ENCODE data around the gene TXNDC5. TPM values are rescaled to one million over a fixed set of nuclear protein-coding genes. Genes with fewer than 3 reads are reported as not detected.

TXNDC5 gene
- polyA plus RNA-seq, 1 experiment = 285 TPM

GRCh38 chr6:7848229-7848628 lies 62.4 kb downstream of the TXNDC5 start:
- POLR2A ChIA-PET = no interaction called here
- Histone ChIP-seq H3K9me3 (ENCODE audit: control insufficient read depth, insufficient read depth, low read length) (no peaks in the 10 kb centered on the region), H3K27me3 (ENCODE audit: control insufficient read depth, insufficient read depth, low read length) (no peaks in the 10 kb centered on the region), H3K27ac (ENCODE audit: low read depth, low read length) (no peak overlapping the region), H3K4me3 (ENCODE audit: low read depth, low read length) (no peak overlapping the region)
- TF ChIP-seq CTCF (IDR thresholded peaks at IDR 0.05; ENCODE audit: low read depth, low read length) = no peak
- no peak for DNase-seq (ENCODE audit: low read depth, low spot score)
- CTCF ChIA-PET = interaction anchor here (0.6 to 4.1 kb wide), 3 partner anchors 9 to 125 kb away, joined by 3 to 14 read pairs (median 6); no protein-coding TSS in a partner anchor

- DNase-seq (ENCODE audit: low read depth, low spot score) = peak; percentile 18
- peak; percentile 46 for TF ChIP-seq CTCF (IDR thresholded peaks at IDR 0.05; ENCODE audit: low read depth, low read length)
- Histone ChIP-seq H3K9me3 (ENCODE audit: control insufficient read depth, insufficient read depth, low read length) (no peaks in the 10 kb centered on the region), H3K27me3 (ENCODE audit: control insufficient read depth, insufficient read depth, low read length) (no peaks in the 10 kb centered on the region), H3K4me3 (ENCODE audit: low read depth, low read length) (no peak overlapping the region), H3K27ac (ENCODE audit: low read depth, low read length) (peak overlapping the region; percentile 75)
- ChIA-PET POLR2A (no interaction called here), CTCF (interaction anchor here (4.1 kb wide), 1 partner anchor 124 kb away, joined by 14 read pairs; no protein-coding TSS in a partner anchor)
Observed at GRCh38 chr6:7846966-7847818, 63.4 kb downstream of the TXNDC5 start.

- ChIA-PET POLR2A (interaction anchor here (0.6 kb wide), 1 partner anchor 55 kb away, joined by 3 read pairs; no protein-coding TSS in a partner anchor), CTCF (interaction anchor here (2.9 kb wide), 1 partner anchor 119 kb away, joined by 8 read pairs; no protein-coding TSS in a partner anchor)
Observed at GRCh38 chr6:7841781-7842468, 68.7 kb downstream of the TXNDC5 start.

GRCh38 chr6:7836371-7837026 lies 74.1 kb downstream of the TXNDC5 start:
- no peak for TF ChIP-seq CTCF (IDR thresholded peaks at IDR 0.05; ENCODE audit: low read depth, low read length)
- H3K4me3 ChIP-seq (ENCODE audit: low read depth, low read length) = no peak overlapping the region
- no peaks in the 10 kb centered on the region for H3K9me3 ChIP-seq (ENCODE audit: control insufficient read depth, insufficient read depth, low read length)
- CTCF ChIA-PET = interaction anchor here (0.9 kb wide), 1 partner anchor 72 kb away, joined by 3 read pairs; no protein-coding TSS in a partner anchor
- POLR2A ChIA-PET = no interaction called here
- DNase-seq (ENCODE audit: low read depth, low spot score) = no peak
- H3K27me3 ChIP-seq (ENCODE audit: control insufficient read depth, insufficient read depth, low read length) = peaks cover 2% of the 10 kb centered on the region
- no peak overlapping the region for H3K27ac ChIP-seq (ENCODE audit: low read depth, low read length)

More at GRCh38 chr6:7841781-7842468, 68.7 kb downstream of the TXNDC5 start:
- H3K9me3 ChIP-seq (ENCODE audit: control insufficient read depth, insufficient read depth, low read length) = no peaks in the 10 kb centered on the region
- no peak overlapping the region for H3K27ac ChIP-seq (ENCODE audit: low read depth, low read length)
- TF ChIP-seq CTCF (IDR thresholded peaks at IDR 0.05; ENCODE audit: low read depth, low read length) = no peak
- no peak overlapping the region for H3K4me3 ChIP-seq (ENCODE audit: low read depth, low read length)
- no peak for DNase-seq (ENCODE audit: low read depth, low spot score)
- no peaks in the 10 kb centered on the region for H3K27me3 ChIP-seq (ENCODE audit: control insufficient read depth, insufficient read depth, low read length)

All from AG04450 (cell line).